Inflammatory macrophage treated with lipopolysaccharide for 1 hour (primary cell): Measurements from ENCODE around the gene CHCHD10.

ENCODE experiments used
- DNase-seq, 2 donors: peaks; one replicate each; pipeline ENCODE4 v3.0.0-alpha.2; 2020 to 2022

Gene CHCHD10

DNA sequence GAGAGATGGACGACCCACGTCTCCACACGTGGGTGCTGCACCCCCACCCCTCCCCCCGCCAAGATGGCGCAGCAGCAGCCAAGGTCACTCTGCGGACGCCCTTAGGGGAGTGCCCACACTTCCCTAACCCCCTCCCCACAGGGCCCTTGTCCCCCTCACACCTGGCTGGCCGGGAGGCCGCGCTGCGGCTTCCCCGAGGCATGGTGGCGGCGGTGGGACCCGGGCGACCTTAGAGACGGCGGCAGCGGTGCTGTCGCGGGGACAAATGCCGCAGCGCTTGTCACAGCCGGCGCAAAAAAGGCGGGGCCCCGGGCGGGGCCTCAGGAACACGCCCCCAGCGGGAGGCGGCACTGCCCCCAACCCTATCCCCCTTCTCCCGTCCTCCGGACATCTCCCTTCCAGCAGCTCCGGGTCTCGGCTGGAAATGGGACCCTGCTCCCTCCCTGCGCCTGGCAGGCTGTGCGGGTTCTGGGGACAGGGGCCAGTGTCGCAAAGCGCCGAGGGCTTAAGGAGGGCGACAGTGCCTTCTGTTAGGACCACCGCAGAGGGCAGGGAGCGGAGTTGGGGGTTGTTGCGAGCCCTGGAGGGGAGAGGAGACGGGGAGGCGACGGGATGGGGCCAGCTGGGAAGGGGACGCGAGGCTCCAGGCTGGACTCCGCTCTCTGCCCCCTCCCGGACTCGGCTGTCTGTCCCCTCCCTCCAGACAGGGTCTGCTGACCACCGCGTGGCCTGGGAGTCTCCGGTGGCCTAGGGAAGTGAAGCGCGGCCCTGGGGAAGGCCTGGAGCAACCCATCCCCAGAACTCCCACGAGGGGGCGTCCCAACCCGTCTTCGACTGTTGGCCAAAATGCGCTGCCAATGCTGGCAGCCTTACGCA is at the start of gene CHCHD10:
TSS of gene CHCHD10 (minus strand) at position 300 of the 876 bp plus-strand sequence. CDS start at position 202, 98 bp downstream.
- DNase-seq, result peak; percentile 86 to 93

DNA sequence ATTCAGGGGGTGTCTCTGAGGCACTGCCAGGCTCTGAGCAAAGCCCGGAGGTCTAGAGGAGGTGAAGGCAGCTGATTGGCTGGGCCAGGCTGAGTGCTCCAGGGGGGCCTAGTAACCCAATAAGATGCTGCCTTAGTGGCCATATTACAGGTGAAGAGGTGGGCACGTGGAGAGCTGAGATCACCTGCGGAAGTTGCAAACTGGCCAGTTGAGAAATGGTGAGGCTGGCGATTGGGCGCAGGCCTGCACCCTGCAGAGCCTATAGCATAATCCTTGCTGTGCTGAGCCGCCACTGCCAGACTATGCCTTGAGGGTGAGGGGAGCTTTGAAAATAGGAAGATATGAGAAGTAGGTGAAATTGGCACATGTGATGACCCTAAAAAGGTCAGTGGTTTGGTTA is 49.4 kb upstream of the CHCHD10 start:
- DNase-seq, result no peak

DNA sequence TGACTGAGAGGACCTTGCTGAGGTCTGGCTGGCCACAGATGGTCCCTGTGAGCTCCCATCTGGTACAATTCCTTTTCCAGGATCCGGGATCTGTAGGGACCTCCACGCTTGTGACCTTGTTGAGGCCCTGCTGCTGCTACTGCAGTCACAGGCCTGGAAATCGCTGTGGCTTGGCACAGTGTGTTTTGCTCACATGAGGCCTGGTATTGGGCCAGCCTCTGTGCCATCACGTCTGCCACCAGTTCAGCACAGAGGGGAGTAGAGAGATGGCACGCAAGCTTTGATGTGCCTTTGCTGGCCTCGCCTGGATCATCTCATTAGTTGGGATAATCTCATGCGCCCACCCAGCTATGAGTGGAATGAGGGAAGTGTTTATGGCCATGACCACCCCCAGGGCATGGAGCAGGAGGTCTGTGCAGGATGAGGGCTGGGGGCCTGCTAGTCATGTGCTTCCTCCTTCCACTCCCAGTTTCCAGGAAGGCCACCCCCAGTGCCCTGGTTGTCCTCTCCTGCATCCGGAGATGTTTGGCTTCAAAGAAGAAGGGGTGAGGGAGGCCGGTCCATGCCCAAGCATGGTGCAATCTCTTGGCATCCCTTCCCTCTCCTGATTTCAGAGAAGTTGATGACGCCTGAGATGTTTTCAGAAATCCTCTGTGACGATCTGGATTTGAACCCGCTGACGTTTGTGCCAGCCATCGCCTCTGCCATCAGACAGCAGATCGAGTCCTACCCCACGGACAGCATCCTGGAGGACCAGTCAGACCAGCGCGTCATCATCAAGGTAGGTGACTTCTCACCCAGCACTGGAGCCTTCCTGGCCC is 48.6 kb upstream of the CHCHD10 start:
- no peak for DNase-seq

DNA sequence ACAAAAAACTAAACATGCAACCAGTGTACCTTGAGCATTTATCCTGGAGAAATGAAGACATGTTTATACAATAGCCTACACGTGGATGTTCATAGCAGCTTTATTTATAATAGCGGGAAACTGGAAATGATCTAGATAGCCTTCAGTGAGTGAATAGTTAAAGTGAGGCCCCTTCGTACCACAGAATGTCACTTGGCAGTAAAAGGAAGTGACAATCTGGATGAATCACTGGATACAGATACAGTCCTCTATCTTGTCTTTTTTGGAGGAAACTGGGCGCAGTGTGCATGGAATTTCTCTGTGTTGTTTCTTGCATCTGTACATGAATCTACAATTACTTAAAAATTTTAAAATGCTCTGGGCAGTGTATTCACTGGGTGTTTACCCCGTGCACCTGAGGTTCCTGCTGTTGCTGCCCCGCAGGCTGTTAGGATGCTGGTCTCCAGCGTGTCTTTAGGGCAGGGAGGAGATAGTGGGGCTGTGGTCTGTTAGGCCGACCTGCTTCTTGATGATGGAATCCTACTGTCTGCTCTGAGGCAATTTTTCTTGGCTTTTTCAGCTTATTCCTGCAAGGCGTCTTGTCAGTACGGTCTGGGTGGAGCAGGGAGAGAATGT is 47.9 kb upstream of the CHCHD10 start:
- DNase-seq, result no peak

DNA sequence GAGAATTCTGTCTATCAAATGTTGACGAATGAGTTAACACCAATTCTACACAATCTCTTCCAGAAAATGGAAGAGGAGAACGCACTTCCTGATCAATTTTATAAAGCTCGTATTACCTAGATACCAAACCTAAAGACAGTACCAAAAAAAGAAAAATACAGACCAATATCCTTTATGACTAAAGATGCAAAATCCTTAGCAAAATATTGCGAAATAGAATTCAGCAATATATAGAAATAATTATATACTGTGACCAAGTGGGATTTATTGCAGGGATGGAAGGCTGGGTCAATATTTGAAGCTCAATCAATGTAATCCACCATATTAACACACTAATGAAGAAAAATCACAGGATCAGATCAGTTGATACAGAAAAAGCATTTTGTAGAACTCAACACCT is 44.6 kb upstream of the CHCHD10 start:
- no peak for DNase-seq

DNA sequence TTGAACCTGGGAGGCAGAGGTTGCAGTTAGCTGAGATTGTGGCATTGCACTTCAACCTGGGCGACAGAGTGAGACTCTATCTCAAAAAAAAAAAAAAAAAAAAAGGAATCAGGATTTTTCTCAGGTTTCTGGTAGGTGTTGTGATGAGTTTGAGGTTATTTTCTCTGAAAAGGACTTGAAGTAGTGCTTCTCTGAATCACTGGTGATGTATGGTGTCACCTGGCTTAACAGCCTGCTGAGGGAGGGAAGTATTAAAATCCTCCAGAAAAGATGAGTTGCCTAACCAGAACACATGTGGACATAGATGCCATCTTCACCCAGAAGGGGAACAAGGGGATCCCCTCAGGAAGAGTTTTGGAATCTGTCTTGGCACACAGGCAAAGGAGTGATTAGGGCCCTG is 39.1 kb upstream of the CHCHD10 start:
- peak in 1 of 2 donors; percentile 5 for DNase-seq

DNA sequence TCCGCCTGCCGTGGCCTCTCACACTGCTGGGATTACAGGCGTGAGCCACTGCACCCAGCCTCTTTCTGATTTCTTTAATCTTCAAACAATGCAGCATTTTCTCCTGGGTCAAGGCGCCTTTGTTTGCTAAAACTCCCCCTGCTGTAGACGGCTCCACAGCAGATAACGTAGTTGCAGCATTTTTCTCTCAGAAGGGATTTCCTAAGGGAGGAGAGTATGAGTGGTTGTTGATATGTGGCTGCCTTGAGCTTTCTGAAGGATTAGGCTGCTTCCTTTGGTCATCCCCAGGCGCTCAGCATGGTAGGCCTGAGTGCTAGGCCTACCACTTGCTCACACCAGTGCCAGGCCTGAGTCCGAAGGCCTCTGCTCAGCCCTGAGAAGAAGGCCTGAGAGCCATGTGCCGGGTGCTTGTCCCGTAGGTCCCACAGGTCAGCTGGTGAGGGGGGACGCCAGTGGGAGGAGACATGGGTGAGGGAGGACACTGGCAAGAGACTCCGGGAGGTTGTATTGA is 37.1 kb upstream of the CHCHD10 start:
- no peak for DNase-seq

DNA sequence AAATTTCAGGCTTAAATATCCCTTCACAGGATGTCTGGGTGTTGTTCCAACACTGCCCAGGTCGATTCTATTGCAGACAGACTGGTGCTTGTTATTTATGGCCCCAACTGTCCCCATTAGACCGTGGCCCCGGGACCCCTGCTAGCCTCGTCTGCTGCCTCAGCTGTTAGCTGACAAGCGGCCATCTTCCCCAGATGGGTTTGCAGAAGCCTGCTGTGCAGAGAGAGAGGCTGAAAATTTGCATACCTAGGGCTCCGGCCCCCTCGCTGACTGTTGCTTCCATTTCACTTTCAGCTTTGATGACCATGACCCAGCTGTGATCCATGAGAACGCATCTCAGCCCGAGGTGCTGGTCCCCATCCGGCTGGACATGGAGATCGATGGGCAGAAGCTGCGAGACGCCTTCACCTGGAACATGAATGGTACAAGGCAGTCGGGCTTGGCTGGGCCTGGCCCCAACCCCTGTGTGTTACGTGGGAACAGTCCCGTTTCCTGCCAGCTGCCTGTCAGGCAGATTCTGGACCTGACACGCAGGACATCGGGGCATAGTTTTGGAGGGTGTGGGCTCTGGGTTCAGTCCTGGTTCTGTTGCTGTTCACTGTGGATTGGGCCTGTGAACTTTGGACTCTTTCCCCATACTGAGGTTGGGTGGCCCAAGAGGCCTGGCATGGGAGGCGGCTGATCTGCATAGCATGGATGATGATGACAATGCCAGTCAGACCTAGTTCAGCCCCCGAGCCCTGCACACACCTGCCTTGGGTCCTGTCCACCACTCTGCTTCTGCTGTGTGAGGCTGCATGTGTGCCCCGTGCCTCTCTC is 35.4 kb upstream of the CHCHD10 start:
- no peak for DNase-seq

DNA sequence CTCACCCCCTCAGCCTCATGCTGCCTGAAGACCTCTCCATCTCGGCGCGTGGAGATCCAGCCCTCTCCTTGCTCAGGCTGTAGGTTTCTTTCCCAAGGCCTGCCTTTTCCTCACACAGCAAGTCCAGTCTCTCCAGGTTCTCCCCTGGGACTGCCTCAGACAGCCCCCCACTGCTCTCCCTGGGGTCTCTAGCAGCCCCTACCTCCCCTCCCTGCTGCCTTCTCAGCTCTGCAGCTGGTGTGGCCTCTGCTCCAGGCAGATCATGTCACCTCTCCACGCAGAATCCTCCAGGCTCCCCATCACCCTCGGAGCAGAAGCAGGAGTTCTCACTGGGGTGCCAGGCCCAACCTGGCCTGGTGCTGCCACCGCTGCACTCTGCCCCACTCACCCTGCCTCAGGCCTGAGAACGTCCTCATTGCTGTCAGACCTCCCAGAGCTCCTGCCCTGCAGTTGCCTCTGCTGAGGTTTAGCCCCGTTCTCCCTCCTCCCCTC is 34.2 kb upstream of the CHCHD10 start:
- DNase-seq, result no peak

DNA sequence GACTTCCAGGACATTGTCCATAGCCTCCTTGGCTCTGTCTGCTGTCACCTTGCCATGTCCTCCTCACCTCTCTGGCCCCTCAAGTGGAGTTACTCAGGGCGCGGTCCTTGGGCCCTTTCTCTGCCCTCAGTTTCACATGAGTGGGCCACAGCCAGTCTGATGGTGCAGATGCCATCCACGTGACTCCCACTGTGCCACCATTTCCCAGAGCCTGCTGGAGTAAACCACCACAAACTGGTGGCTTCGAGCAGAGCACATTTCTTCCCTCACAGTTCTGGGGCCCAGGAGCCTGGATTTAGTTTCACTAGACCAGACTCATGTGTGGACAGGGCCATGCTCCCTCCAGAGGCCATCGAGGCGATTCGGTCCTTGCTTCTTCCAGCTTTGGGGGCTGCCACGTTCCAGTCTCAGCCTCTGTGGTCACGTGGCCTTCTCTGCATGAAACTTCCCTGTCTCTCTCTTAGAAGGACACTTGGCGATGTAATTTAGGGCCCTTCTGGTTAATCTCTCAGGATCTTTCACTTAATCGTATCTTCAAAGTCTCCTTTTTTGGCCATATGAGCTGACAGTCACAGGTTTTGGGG is 33.6 kb upstream of the CHCHD10 start:
- no peak for DNase-seq

DNA sequence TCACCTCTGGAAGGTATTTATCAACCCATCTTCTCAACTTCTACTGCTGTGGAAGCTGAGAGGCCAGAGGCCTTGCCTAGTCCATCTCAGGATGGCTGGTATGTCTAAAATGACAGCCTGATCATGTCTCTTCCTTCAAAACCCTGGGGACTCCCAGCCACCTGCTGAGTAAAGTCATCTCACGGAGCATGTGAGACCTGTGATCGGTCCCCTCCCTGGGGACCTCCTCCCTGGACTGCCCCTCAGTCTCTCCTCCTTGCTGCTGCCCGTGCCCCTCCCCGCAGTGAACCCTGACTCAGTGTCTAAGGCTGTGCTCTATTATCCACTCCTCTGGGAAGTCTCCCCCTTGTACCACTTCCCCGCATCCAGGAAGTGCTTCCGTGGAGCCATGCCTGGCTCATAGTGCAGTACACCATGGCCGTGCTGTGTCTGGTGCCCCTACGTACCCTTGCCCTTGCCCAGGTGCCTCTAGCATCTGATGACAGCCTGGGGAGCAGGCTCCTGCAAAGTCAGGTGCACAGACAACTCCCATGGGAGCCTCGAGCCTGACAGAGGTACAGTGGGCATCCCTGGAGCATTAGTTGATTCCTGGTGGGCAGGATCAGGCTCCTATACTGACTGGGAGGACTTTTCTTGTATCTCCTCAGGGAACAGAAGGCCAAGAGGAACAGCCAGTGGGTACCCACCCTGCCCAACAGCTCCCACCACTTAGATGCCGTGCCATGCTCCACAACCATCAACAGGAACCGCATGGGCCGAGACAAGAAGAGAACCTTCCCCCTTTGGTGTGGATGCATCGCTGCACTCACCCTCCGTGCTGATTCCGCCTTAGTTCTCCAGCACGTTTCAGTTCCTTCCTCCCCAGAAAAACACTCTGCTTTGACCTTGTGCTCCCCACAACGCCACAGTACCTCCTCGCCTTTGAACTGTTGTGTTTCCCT is 32.8 kb upstream of the CHCHD10 start:
- DNase-seq, result no peak

DNA sequence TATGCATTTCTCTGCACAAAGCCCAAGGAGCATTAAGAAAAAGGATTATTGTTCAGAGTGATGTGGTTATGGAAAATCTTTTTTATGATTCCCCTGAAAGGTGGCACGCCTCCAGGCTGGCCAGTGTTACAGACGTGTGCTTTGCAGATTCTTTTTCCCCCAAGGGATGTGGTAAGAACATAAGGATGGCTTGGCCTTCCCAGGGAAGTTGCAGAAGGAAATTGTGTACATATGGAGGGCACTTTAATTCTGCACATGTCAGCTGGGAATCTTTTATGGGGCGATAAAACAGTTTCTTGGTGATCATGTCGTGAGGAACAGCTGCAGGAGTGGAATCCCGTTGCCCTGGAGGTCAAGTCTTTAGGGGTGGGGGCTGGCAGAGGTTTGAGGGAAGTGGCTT is 28.7 kb upstream of the CHCHD10 start:
- no peak for DNase-seq

DNA sequence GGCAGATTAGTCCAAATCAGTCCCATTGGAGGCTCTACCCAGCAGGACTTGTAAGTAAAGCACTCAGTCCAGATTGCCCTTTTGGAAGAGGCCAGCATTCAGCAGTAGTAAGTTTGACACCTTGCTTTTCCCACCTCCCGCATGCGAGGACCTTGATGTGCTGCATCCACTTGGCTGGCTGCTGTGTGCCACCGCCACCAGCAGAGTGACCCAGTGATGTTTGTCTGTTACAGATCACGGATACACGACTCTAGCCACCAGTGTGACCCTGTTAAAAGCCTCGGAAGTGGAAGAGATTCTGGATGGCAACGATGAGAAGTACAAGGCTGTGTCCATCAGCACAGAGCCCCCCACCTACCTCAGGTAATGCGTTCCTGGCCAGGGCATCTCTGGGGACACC is 25.6 kb upstream of the CHCHD10 start:
- no peak for DNase-seq

DNA sequence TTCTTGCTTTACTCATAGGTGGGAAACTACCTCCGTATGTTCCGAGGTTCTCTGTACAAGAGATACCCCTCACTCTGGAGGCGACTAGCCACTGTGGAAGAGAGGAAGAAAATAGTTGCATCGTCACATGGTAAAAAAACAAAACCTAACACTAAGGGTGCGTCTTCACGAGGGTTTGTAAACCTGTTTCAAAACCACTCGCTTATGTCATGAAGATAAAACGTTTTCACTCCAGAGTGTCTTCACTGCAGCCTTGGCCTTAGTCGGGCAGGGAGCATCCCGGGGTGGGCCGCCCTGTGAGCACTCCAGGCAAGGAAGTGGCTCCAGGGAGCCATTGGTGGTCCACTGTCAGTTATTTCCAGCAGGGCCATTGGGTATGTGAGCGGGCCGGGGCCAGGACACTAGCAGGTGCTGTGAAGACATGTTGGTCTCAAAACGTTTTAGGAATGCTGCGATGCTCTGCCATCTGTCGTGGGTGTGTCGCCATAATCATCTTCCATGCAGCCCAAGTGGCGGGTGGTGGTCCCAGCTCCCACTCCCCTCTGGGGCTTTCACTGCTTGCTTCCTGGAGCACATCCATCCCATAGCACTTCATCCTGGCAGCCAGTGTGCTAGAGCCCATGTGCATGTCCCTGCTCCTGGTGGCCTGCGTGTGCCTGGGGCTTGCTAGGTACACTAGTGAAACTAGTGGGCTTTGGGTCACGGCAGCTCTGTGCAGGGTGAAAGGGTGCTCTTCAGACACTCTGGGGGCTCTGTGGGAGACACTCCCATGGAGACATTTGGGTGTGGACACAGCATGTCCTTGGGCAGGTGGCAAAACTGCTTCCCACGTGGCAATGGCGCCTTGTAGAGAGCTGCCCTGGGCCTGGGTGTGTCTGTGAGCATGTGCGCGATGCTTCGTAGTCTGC is 24.2 kb upstream of the CHCHD10 start:
- DNase-seq, result no peak

DNA sequence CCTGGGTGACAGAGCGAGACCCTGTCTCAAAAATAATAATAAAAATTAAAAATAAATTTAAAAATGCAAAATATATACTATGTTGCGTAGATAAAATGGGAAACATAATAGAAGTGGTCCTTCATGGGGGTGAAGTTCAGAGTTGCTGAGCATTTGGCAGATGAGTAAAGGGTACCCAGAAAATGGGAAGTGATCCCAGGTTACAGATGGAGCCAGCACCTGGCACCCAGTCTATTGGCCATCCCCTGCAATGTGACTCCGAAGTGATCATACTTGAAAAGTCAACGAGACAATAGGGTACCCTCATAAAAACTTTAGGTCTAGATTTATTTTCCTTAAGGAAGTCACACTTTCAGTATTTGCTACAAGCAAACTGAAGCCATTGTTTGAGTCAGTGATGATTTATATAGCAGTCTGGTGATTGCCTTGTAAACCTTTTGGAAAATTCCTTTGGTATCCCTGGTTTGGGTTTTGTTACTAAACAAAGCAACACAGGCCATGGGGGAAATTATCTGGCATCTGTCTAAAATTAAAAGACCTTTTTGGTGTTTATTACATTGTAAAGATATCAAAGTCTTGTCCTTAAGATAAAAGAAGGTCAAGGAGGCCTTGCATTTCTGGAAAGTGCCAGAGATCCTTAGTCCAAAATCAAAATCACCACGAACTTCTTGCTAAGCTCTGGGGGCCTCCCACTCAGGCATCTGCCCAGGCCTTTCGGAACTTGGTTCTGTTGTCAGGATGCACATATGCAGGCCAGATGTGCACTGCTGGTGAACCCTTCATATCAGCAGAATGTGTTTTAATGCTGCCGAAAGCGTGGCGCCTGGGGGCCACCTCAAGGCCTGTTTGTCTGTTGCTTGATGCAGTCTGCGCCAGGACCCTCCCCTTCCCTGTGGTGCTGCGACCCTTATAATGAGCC is 23.3 kb upstream of the CHCHD10 start:
- no peak for DNase-seq

DNA sequence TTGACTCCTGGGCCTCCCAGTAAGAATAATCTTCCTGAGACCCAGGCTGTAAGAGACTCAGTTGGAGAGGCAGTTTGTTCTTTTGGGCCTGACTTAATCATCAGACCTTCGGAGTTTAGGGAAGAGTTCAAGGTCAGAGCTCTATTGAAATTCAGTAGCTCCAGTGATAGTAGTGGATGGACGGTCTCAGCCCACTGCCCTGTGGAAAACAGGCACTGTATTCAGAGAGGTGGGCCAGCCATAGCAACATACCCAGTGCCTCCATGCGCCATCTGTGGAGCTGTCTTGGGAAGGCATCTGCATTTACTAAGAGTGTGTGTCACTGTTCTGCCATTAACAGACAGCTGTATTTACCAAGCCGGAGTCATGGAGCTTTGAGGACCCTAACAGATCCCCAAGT is 21.9 kb upstream of the CHCHD10 start:
- DNase-seq, result no peak

DNA sequence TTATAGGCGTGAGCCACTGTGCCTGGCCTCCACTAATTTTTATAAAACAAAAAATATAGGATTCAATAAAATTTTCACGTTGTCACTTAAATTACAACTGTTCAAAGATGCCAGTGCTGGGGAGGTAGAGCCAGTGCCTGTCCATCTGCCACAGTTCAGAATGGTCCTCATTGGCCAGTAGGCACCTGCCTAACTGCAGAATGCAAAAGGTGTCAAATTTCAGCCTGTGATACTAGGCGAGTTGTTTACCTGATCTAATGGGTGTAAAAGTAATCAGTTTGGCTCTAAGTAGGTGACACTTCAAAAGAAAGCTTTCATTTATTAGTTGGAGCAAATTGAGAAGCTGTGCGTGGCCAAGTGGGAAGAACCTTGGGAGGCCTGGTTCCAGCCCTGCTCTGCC is 21.3 kb upstream of the CHCHD10 start:
- no peak for DNase-seq

DNA sequence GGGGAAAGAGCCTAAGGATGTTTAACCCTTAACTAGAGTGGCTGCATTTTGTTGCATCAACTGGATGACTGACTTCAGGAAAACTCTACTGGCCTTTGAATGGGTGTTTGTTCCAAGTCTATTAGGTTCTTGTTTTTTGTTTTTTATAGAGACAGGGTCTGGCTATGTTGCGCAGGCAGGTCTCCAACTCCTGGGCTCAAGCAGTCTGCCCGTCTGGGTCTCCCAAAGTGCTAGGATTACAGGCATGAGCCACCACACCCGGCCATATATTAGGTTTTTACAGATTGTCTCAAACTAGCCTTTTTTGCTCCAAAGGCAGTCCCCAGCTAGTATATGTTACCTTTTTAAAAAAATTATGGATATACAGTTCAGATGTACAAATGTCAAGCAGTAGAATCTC is 20.1 kb upstream of the CHCHD10 start:
- no peak for DNase-seq

DNA sequence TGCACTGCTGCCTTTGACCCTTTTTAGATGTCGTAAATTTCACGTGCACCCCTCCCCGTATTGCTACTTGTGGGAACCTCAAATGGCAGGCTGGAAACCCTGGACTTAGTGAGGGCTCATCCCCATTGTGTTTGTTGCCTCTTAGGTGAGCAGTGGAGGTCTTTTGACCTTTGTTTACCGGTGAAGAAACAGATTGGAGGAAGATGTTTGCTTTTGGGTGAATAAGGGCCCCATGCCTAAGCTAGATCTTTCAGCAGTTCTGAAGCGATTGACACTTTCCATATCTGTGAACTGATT is 19.8 kb upstream of the CHCHD10 start:
- no peak for DNase-seq
